HepG2 (cell line): ENCODE measurements around the gene ADCK2. TPM values are rescaled to one million over a fixed set of nuclear protein-coding genes. Genes with fewer than 3 reads are reported as not detected.

Experiments
- ESRRA ChIP-seq: sonication (generic); formaldehyde crosslinking; IDR thresholded peaks from 2 replicates; pipeline ENCODE4 v1.5.1; 2020; ENCODE audit warnings: mild to moderate bottlenecking, low read depth, missing genetic modification reagents
- FLYWCH1 ChIP-seq: sonication (generic); formaldehyde crosslinking; IDR thresholded peaks from 2 replicates; pipeline ENCODE4 v1.8.1; 2023; ENCODE audit warnings: mild to moderate bottlenecking, missing genetic modification reagents
- ISX ChIP-seq: sonication (generic); formaldehyde crosslinking; conservative IDR thresholded peaks from 2 replicates; pipeline ENCODE4 v1.5.0; 2020; ENCODE audit warnings: missing genetic modification reagents
- MYC ChIP-seq: sonication (generic); formaldehyde crosslinking; IDR thresholded peaks from 2 replicates; pipeline ENCODE4 v1.9.0; 2021; ENCODE audit warnings: missing genetic modification reagents, borderline replicate concordance
- ONECUT2 ChIP-seq: sonication (generic); formaldehyde crosslinking; IDR thresholded peaks from 2 replicates; pipeline ENCODE4 v1.4.0; 2020; ENCODE audit warnings: missing genetic modification reagents
- PCBP1 ChIP-seq: fragments of 200-400 bp; formaldehyde crosslinking; IDR thresholded peaks from 2 replicates; pipeline ENCODE4 v1.6.1; 2017; ENCODE audit warnings: mild to moderate bottlenecking, low read depth, low read length, borderline replicate concordance
- RAD21 ChIP-seq: fragments of 450-650 bp; formaldehyde crosslinking; IDR thresholded peaks from 2 replicates; pipeline ENCODE4 v1.5.0; 2020; ENCODE audit warnings: mild to moderate bottlenecking
- REPIN1 ChIP-seq: sonication (generic); formaldehyde crosslinking; IDR thresholded peaks from 2 replicates; pipeline ENCODE4 v1.8.0; 2022; ENCODE audit warnings: missing genetic modification reagents, low read depth, mild to moderate bottlenecking, borderline replicate concordance
- SMAD1 ChIP-seq: sonication (generic); formaldehyde crosslinking; IDR thresholded peaks from 2 replicates; pipeline ENCODE4 v1.4.0; 2020; ENCODE audit warnings: missing genetic modification reagents, low read depth, mild to moderate bottlenecking, borderline replicate concordance
- SNAPC2 ChIP-seq: sonication (generic); formaldehyde crosslinking; IDR thresholded peaks from 2 replicates; pipeline ENCODE4 v1.8.1; 2022; ENCODE audit warnings: mild to moderate bottlenecking, missing genetic modification reagents
- TGIF2 ChIP-seq: IDR thresholded peaks from 2 replicates; pipeline ENCODE4 v1.6.1; 2016; ENCODE audit warnings: control low read depth, missing compliant biosample characterization
- ZBTB38 ChIP-seq: sonication (generic); formaldehyde crosslinking; IDR thresholded peaks from 2 replicates; pipeline ENCODE4 v1.5.1; 2020; ENCODE audit warnings: mild to moderate bottlenecking, missing genetic modification reagents
- ZNF331 ChIP-seq: sonication (generic); formaldehyde crosslinking; IDR thresholded peaks from 2 replicates; pipeline ENCODE4 v1.4.0; 2020; ENCODE audit warnings: missing genetic modification reagents
- ZNF431 ChIP-seq: sonication (generic); formaldehyde crosslinking; IDR thresholded peaks from 2 replicates; pipeline ENCODE4 v1.9.0; 2022; ENCODE audit warnings: missing genetic modification reagents, low read depth, mild to moderate bottlenecking, borderline replicate concordance
- ZNF446 ChIP-seq: sonication (generic); formaldehyde crosslinking; IDR thresholded peaks from 2 replicates; pipeline ENCODE4 v1.5.0; 2020; ENCODE audit warnings: mild to moderate bottlenecking, missing genetic modification reagents
- ZNF615 ChIP-seq: sonication (generic); formaldehyde crosslinking; IDR thresholded peaks from 2 replicates; pipeline ENCODE4 v1.5.0; 2020; ENCODE audit warnings: mild to moderate bottlenecking, missing genetic modification reagents, borderline replicate concordance
- ZNF672 ChIP-seq: sonication (generic); formaldehyde crosslinking; IDR thresholded peaks from 2 replicates; pipeline ENCODE4 v1.8.1; 2022; ENCODE audit warnings: missing genetic modification reagents
- ZNF747 ChIP-seq: sonication (generic); formaldehyde crosslinking; IDR thresholded peaks from 2 replicates; pipeline ENCODE4 v1.8.1; 2023; ENCODE audit warnings: missing genetic modification reagents, mild to moderate bottlenecking, borderline replicate concordance
- polyA plus RNA-seq, 8 experiments: library from polyadenylated mRNA; depleted of rRNA in 3 of 8; stranded (reverse) in 7 of 8; unstranded in 1 of 8; fragments of >200 nt; fragmentation: Illumina TruSeq in 4 of 8; extraction: Trizol in 4 of 8; gene quantifications; 2 replicates each; pipeline versions ENCODE4 v1.2.1 to v1.2.3, GENCODE V29; 2011 to 2016; ENCODE audit warnings: low read depth in 4 of 8, missing spikeins in 1 of 8, mixed read lengths in 1 of 8; ENCODE audit not compliant: insufficient read depth in 1 of 8
- total RNA-seq, 5 experiments: library from RNA; depleted of rRNA; stranded (reverse); fragments of >200 nt; fragmentation: Illumina TruSeq; extraction: Trizol; gene quantifications; 2 replicates each; pipeline ENCODE4 v1.2.3, GENCODE V29; 2016; ENCODE audit warnings: low read depth in 1 of 5
- TF ChIP-seq, protein P1 (sequence below): fragments of 450-650 bp; IDR thresholded peaks from 2 replicates; pipeline ENCODE4 v1.6.1; 2017; ENCODE audit warnings: mild to moderate bottlenecking
- TF ChIP-seq, protein P2 (sequence below): sonication (generic); formaldehyde crosslinking; IDR thresholded peaks from 2 replicates; pipeline ENCODE4 v1.5.0; 2020; ENCODE audit warnings: mild to moderate bottlenecking, missing genetic modification reagents
- TF ChIP-seq, protein P3 (sequence below): sonication (generic); formaldehyde crosslinking; IDR thresholded peaks from 2 replicates; pipeline ENCODE4 v1.5.1; 2020; ENCODE audit warnings: mild to moderate bottlenecking, missing genetic modification reagents

ADCK2 gene
- total and polyA plus RNA-seq, 2 of the 13 experiments (the other 11 are each of a cell fraction or from before 2014, with no cell fraction given) = 8.6 to 18.8 TPM

DNA sequence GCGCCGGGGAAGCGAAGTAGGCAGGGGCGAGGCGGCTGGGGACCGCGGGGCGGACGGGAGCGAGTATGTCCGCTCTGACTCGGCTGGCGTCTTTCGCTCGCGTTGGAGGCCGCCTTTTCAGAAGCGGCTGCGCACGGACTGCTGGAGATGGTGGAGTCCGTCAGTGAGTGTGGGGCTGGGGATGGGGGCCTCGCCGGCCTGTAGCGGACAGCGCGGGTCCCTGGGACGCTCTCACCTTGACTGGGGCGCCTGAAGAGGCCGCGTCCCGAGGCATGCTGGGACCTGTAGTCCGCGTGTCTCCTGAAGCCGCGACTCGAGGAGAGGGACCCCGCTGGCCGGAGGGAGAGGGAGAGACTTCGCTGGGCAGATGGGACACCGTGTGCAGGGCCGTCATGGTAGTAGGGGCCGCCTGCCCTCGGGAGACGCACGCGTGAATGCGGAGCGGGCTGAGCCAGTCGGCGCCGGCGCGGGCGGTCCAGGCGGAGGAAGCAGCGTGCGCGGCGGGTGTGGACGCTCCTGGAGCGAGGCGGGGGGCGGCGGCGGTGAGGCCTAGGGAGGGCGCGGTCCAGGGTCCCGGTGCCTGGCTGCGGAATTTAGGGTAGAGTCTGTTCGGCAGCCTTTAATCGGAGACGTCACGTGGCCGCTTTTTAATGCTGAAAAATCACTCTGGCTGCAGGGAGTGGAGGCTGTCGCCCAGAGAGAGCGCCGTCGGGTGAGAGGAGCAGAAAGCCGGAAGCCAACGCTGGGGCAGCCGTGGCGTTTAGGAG is 24.1 kb downstream of the ADCK2 start, which contains the start of gene NDUFB2 (continued):
- TF ChIP-seq, protein P1, sequence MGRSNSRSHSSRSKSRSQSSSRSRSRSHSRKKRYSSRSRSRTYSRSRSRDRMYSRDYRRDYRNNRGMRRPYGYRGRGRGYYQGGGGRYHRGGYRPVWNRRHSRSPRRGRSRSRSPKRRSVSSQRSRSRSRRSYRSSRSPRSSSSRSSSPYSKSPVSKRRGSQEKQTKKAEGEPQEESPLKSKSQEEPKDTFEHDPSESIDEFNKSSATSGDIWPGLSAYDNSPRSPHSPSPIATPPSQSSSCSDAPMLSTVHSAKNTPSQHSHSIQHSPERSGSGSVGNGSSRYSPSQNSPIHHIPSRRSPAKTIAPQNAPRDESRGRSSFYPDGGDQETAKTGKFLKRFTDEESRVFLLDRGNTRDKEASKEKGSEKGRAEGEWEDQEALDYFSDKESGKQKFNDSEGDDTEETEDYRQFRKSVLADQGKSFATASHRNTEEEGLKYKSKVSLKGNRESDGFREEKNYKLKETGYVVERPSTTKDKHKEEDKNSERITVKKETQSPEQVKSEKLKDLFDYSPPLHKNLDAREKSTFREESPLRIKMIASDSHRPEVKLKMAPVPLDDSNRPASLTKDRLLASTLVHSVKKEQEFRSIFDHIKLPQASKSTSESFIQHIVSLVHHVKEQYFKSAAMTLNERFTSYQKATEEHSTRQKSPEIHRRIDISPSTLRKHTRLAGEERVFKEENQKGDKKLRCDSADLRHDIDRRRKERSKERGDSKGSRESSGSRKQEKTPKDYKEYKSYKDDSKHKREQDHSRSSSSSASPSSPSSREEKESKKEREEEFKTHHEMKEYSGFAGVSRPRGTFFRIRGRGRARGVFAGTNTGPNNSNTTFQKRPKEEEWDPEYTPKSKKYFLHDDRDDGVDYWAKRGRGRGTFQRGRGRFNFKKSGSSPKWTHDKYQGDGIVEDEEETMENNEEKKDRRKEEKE = no peak
- TF ChIP-seq ZNF446 = no peak
- 0 out of 2 replicates have a peak, but pooled peaks have one; percentile 68 for TF ChIP-seq PCBP1
- TF ChIP-seq TGIF2 (CRISPR knock-in tag) = peak; percentile 48; the same call in 1 of the 2 replicates
- no peak for TF ChIP-seq ISX (CRISPR knock-in tag)
- TF ChIP-seq ESRRA = peak; percentile 91
- TF ChIP-seq ZNF747 (CRISPR knock-in tag) = no peak
- TF ChIP-seq MYC = peak; percentile 93
- no peak for TF ChIP-seq ZNF615 (CRISPR knock-in tag)
- 0 out of 2 replicates have a peak, but pooled peaks have one; percentile 47 for TF ChIP-seq FLYWCH1 (CRISPR knock-in tag)
- peak; percentile 29; the same call in 1 of the 2 replicates for TF ChIP-seq ZNF331 (CRISPR knock-in tag)
- TF ChIP-seq, protein P2, sequence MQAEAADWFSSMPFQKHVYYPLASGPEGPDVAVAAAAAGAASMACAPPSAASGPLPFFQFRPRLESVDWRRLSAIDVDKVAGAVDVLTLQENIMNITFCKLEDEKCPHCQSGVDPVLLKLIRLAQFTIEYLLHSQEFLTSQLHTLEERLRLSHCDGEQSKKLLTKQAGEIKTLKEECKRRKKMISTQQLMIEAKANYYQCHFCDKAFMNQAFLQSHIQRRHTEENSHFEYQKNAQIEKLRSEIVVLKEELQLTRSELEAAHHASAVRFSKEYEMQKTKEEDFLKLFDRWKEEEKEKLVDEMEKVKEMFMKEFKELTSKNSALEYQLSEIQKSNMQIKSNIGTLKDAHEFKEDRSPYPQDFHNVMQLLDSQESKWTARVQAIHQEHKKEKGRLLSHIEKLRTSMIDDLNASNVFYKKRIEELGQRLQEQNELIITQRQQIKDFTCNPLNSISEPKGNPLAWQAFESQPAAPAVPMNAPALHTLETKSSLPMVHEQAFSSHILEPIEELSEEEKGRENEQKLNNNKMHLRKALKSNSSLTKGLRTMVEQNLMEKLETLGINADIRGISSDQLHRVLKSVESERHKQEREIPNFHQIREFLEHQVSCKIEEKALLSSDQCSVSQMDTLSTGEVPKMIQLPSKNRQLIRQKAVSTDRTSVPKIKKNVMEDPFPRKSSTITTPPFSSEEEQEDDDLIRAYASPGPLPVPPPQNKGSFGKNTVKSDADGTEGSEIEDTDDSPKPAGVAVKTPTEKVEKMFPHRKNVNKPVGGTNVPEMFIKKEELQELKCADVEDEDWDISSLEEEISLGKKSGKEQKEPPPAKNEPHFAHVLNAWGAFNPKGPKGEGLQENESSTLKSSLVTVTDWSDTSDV = peak; percentile 89; the same call in 1 of the 2 replicates
- TF ChIP-seq ONECUT2 = no peak; the same call in 1 of the 2 replicates
- TF ChIP-seq, protein P3, sequence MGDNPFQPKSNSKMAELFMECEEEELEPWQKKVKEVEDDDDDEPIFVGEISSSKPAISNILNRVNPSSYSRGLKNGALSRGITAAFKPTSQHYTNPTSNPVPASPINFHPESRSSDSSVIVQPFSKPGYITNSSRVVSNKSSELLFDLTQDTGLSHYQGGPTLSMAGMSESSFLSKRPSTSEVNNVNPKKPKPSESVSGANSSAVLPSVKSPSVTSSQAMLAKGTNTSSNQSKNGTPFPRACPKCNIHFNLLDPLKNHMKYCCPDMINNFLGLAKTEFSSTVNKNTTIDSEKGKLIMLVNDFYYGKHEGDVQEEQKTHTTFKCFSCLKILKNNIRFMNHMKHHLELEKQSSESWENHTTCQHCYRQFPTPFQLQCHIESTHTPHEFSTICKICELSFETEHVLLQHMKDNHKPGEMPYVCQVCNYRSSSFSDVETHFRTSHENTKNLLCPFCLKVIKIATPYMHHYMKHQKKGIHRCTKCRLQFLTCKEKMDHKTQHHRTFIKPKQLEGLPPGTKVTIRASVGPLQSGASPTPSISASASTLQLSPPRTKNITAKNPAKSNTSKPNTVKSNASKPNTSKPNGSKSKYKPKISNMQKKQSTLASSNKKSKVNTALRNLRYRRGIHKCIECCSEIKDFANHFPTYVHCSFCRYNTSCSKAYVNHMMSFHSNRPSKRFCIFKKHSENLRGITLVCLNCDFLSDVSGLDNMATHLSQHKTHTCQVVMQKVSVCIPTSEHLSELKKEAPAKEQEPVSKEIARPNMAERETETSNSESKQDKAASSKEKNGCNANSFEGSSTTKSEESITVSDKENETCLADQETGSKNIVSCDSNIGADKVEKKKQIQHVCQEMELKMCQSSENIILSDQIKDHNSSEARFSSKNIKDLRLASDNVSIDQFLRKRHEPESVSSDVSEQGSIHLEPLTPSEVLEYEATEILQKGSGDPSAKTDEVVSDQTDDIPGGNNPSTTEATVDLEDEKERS (CRISPR knock-in tag) = no peak
- TF ChIP-seq ZNF431 (CRISPR knock-in tag) = peak; percentile 62
- no peak; the same call in none of the 2 replicates for TF ChIP-seq ZBTB38 (CRISPR knock-in tag)
- TF ChIP-seq RAD21 (CRISPR knock-in tag) = peak; percentile 51; the same call in 1 of the 2 replicates
- no peak for TF ChIP-seq SMAD1 (CRISPR knock-in tag)
- no peak for TF ChIP-seq ZNF672 (CRISPR knock-in tag)
- TF ChIP-seq REPIN1 (CRISPR knock-in tag) = peak; percentile 91
- peak; percentile 73; the same call in 1 of the 2 replicates for TF ChIP-seq SNAPC2 (CRISPR knock-in tag)
